ENCODE data around the gene BIN1. TPM values are rescaled to one million over a fixed set of nuclear protein-coding genes. Genes with fewer than 3 reads are reported as not detected.

BIN1 gene
- polyA plus RNA-seq, 1 donor (not counting 4 experiments of a cell fraction or from before 2014, with no cell fraction given) = 5.4 TPM

DNA sequence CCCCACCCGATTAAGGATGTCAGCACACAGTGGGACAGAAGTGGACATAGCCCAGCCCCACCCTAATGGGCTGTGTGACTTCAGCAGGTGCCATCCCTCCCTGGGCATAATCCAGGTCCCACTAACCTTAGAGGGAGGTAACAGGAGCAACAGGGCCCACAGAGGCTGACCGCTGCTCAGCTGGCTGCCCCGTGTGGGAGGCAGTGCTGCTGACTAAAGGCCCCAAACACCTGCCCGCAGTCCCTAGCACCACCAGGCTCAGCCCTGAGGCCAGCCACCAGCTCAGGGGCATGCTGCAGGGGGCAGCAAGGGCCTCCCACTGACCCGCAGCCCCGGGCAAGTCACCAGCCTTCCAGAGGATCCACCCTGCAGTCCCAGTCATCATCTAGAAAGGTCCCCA, 14.6 kb downstream of the BIN1 start:
- H3K4me1 ChIP-seq (ENCODE audit: control insufficient read depth, extremely low read depth, insufficient read depth, low read length) = peaks cover 5% of the 10 kb centered on the region
- H3K36me3 ChIP-seq (ENCODE audit: control insufficient read depth in 2 of 2, extremely low read depth in 1 of 2, insufficient read depth in 2 of 2, low read length in 2 of 2) = no peaks in the 10 kb centered on the region
- no peak overlapping the region for H3K4me3 ChIP-seq (ENCODE audit: control insufficient read depth in 2 of 3, extremely low read depth in 1 of 3, insufficient read depth in 2 of 3, low read depth in 1 of 3, low read length in 3 of 3)
- TF ChIP-seq, protein P1, sequence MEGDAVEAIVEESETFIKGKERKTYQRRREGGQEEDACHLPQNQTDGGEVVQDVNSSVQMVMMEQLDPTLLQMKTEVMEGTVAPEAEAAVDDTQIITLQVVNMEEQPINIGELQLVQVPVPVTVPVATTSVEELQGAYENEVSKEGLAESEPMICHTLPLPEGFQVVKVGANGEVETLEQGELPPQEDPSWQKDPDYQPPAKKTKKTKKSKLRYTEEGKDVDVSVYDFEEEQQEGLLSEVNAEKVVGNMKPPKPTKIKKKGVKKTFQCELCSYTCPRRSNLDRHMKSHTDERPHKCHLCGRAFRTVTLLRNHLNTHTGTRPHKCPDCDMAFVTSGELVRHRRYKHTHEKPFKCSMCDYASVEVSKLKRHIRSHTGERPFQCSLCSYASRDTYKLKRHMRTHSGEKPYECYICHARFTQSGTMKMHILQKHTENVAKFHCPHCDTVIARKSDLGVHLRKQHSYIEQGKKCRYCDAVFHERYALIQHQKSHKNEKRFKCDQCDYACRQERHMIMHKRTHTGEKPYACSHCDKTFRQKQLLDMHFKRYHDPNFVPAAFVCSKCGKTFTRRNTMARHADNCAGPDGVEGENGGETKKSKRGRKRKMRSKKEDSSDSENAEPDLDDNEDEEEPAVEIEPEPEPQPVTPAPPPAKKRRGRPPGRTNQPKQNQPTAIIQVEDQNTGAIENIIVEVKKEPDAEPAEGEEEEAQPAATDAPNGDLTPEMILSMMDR (optimal IDR thresholded peaks at IDR 0.05 in 1 of 3, IDR thresholded peaks at IDR 0.05 in 1 of 3, conservative IDR thresholded peaks at IDR 0.05 in 1 of 3; ENCODE audit: extremely low read depth in 1 of 3, insufficient read depth in 2 of 3, low read length in 3 of 3) = no peak
- TF ChIP-seq EZH2 (IDR thresholded peaks at IDR 0.05; ENCODE audit: low read length) = no peak
- H3K9me3 ChIP-seq (ENCODE audit: control insufficient read depth, low read depth, low read length) = no peaks in the 10 kb centered on the region
- H3K79me2 ChIP-seq (ENCODE audit: control insufficient read depth, insufficient read depth, low read length) = no peaks in the 10 kb centered on the region
- H3K27ac ChIP-seq (ENCODE audit: control insufficient read depth, insufficient read depth, low read length) = no peak overlapping the region
- H3K4me2 ChIP-seq (ENCODE audit: control insufficient read depth, extremely low read depth, insufficient read depth, low read depth, low read length) = no peak overlapping the region
- FAIRE-seq (no peak), DNase-seq (ENCODE audit: low read depth, low spot score) (no peak)
- H3K9ac ChIP-seq (ENCODE audit: control insufficient read depth, extremely low read depth, insufficient read depth, low read length) = no peak overlapping the region
- no peak overlapping the region for H2AFZ ChIP-seq (ENCODE audit: control insufficient read depth, low read length)
- dilution Hi-C loops (cut with MboI; ENCODE audit: extremely low pct_ligation_motif_present, low sequenced_read_pairs) = no loop called here
- no peaks in the 10 kb centered on the region for H3K9me1 ChIP-seq (ENCODE audit: control insufficient read depth, extremely low read depth, insufficient read depth, low read length)
- H3K27me3 ChIP-seq (ENCODE audit: control insufficient read depth, extremely low read depth, insufficient read depth, low read length) = no peaks in the 10 kb centered on the region
- no peaks in the 10 kb centered on the region for H4K20me1 ChIP-seq (ENCODE audit: control insufficient read depth, extremely low read depth, insufficient read depth, low read length)

DNA sequence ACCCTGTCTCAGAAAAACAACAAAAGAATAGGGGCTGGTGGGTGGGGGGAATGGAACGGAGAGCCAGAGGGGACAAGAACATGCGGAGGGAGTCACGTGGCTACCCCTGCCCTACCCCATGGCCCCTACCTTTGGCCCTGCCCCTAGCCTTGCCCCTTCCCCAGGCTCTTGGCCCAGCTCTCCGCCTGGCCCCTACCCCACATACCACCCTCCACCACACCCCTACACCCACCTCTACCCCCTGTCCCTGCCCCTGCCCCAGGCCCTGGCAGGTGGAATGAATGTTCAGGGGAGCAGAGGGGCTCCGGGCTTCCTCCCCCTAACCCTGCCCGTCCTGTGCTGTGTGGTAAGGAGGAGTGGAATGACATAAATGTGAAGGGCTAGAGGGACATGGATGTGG, 15.1 kb downstream of the BIN1 start:
- Histone ChIP-seq H3K4me1 (ENCODE audit: control insufficient read depth, extremely low read depth, insufficient read depth, low read length) (peaks cover 5% of the 10 kb centered on the region), H3K27me3 (ENCODE audit: control insufficient read depth, extremely low read depth, insufficient read depth, low read length) (no peaks in the 10 kb centered on the region), H3K27ac (ENCODE audit: control insufficient read depth, insufficient read depth, low read length) (no peak overlapping the region), H3K36me3 (ENCODE audit: control insufficient read depth in 2 of 2, extremely low read depth in 1 of 2, insufficient read depth in 2 of 2, low read length in 2 of 2) (no peaks in the 10 kb centered on the region), H3K9me3 (ENCODE audit: control insufficient read depth, low read depth, low read length) (no peaks in the 10 kb centered on the region), H4K20me1 (ENCODE audit: control insufficient read depth, extremely low read depth, insufficient read depth, low read length) (no peaks in the 10 kb centered on the region), H3K4me2 (ENCODE audit: control insufficient read depth, extremely low read depth, insufficient read depth, low read depth, low read length) (no peak overlapping the region), H2AFZ (ENCODE audit: control insufficient read depth, low read length) (no peak overlapping the region), H3K9ac (ENCODE audit: control insufficient read depth, extremely low read depth, insufficient read depth, low read length) (no peak overlapping the region), H3K4me3 (ENCODE audit: control insufficient read depth in 2 of 3, extremely low read depth in 1 of 3, insufficient read depth in 2 of 3, low read depth in 1 of 3, low read length in 3 of 3) (no peak overlapping the region), H3K79me2 (ENCODE audit: control insufficient read depth, insufficient read depth, low read length) (no peaks in the 10 kb centered on the region), H3K9me1 (ENCODE audit: control insufficient read depth, extremely low read depth, insufficient read depth, low read length) (no peaks in the 10 kb centered on the region)
- dilution Hi-C loops (cut with MboI; ENCODE audit: extremely low pct_ligation_motif_present, low sequenced_read_pairs) = no loop called here
- no peak for FAIRE-seq
- TF ChIP-seq, protein P1 (optimal IDR thresholded peaks at IDR 0.05 in 1 of 3, IDR thresholded peaks at IDR 0.05 in 1 of 3, conservative IDR thresholded peaks at IDR 0.05 in 1 of 3; ENCODE audit: extremely low read depth in 1 of 3, insufficient read depth in 2 of 3, low read length in 3 of 3) = no peak
- TF ChIP-seq EZH2 (IDR thresholded peaks at IDR 0.05; ENCODE audit: low read length) = no peak
- DNase-seq (ENCODE audit: low read depth, low spot score) = no peak
